Common myeloid progenitor, CD34-positive (primary cell): Measurements from ENCODE around the gene DEFB113.

Experiments
- CTCF ChIA-PET: fragments of 350-600 bp; sonication (Branson Sonifier 250); formaldehyde crosslinking; loops from one replicate; lab custom pipeline; 2021; ENCODE audit warnings: antibody characterized with exemption; lab: Charles Lee
- POLR2A ChIA-PET: fragments of 350-600 bp; sonication (Branson Sonifier 250); formaldehyde crosslinking; loops from one replicate; lab custom pipeline; 2021; ENCODE audit warnings: antibody characterized with exemption; lab: Charles Lee
- DNase-seq, 3 donors: peaks; one replicate each; pipeline versions ENCODE4 v3.0.0 to v3.0.0-alpha.2; 2013
- H3K27ac ChIP-seq, 2 experiments: 1 replicate in 1 of 2; 2 replicates in 1 of 2; pipeline ENCODE4 v1.7.0; 2013; ENCODE audit warnings: inconsistent platforms in 2 of 2, low read length in 2 of 2, mild to moderate bottlenecking in 2 of 2, low read depth in 1 of 2, moderate library complexity in 1 of 2; ENCODE audit not compliant: severe bottlenecking in 2 of 2, insufficient read depth in 1 of 2, poor library complexity in 1 of 2
- H3K27me3 ChIP-seq, 5 experiments: replicated peaks in 2 of 5; 1 replicate in 3 of 5; 2 replicates in 2 of 5; pipeline versions ENCODE4 v1.6.1 to v1.7.0; 2013; ENCODE audit warnings: low read length in 4 of 5, mild to moderate bottlenecking in 2 of 5, moderate library complexity in 2 of 5, inconsistent platforms in 1 of 5; ENCODE audit not compliant: insufficient read depth in 5 of 5, control insufficient read depth in 4 of 5
- H3K36me3 ChIP-seq, 4 experiments: 1 replicate in 2 of 4; 2 replicates in 2 of 4; pipeline versions ENCODE4 v1.6.1 to v1.7.0; 2013; ENCODE audit warnings: low read length in 3 of 4, control low read depth in 1 of 4, mild to moderate bottlenecking in 1 of 4; ENCODE audit not compliant: control insufficient read depth in 4 of 4, insufficient read depth in 4 of 4
- H3K4me1 ChIP-seq, 4 experiments: 1 replicate in 3 of 4; 2 replicates in 1 of 4; pipeline versions ENCODE4 v1.6.1 to v1.7.1; 2013; ENCODE audit warnings: low read length in 3 of 4, mild to moderate bottlenecking in 3 of 4, control low read depth in 1 of 4, inconsistent platforms in 1 of 4, moderate library complexity in 1 of 4; ENCODE audit not compliant: control insufficient read depth in 4 of 4, insufficient read depth in 4 of 4; ENCODE audit errors: control extremely low read depth in 1 of 4
- H3K4me3 ChIP-seq, 7 experiments: 1 replicate in 4 of 7; 2 replicates in 3 of 7; pipeline versions ENCODE4 v1.5.1 to v1.7.0; 2013; ENCODE audit warnings: mild to moderate bottlenecking in 7 of 7, low read length in 6 of 7, moderate library complexity in 6 of 7, inconsistent platforms in 2 of 7, low read depth in 2 of 7, control low read depth in 1 of 7; ENCODE audit not compliant: insufficient read depth in 4 of 7, control insufficient read depth in 1 of 7; ENCODE audit errors: extremely low read depth in 1 of 7
- H3K9me3 ChIP-seq, 5 experiments: 1 replicate in 4 of 5; 2 replicates in 1 of 5; pipeline versions ENCODE4 v1.6.1 to v1.7.1; 2013; ENCODE audit warnings: low read length in 4 of 5, mild to moderate bottlenecking in 2 of 5, inconsistent platforms in 1 of 5, low read depth in 1 of 5, moderate library complexity in 1 of 5; ENCODE audit not compliant: control insufficient read depth in 4 of 5, insufficient read depth in 2 of 5; ENCODE audit errors: control extremely low read depth in 1 of 5
- WGBS: methylation state at CpG from one replicate; pipeline ENCODE4 v1.1.5; 2013; ENCODE audit not compliant: insufficient coverage; 5-methylcytosine and 5-hydroxymethylcytosine counted together

DEFB113 gene

GRCh38 chr6:49923826-49924225 lies 45.6 kb downstream of the DEFB113 start:
- ChIA-PET POLR2A (no interaction called here), CTCF (no interaction called here)
- DNase-seq: no peak
- no peaks in the 10 kb centered on the region for H3K36me3 ChIP-seq
- WGBS: no CpG with 5 or more reads among the region's 3 CpGs
- no peak overlapping the region for H3K27ac ChIP-seq
- H3K9me3 ChIP-seq: peaks cover 0 to 4% (median 0%) of the 10 kb centered on the region in 5 experiments
- H3K27me3 ChIP-seq: no peaks in the 10 kb centered on the region
- H3K4me1 ChIP-seq: no peaks in the 10 kb centered on the region
- no peak overlapping the region for H3K4me3 ChIP-seq

- DNase-seq: no peak
- no CpG with 5 or more reads among the region's 5 CpGs for WGBS
- H3K27me3 ChIP-seq: no peaks in the 10 kb centered on the region
- H3K4me3 ChIP-seq: no peak overlapping the region
- POLR2A ChIA-PET: no interaction called here
- peaks cover 0 to 1% (median 0%) of the 10 kb centered on the region in 5 experiments for H3K9me3 ChIP-seq
- CTCF ChIA-PET: no interaction called here
- no peak overlapping the region for H3K27ac ChIP-seq
- no peaks in the 10 kb centered on the region for H3K4me1 ChIP-seq
- no peaks in the 10 kb centered on the region for H3K36me3 ChIP-seq
Observed at GRCh38 chr6:49919935-49920644, 49.3 kb downstream of the DEFB113 start.

- POLR2A ChIA-PET: no interaction called here
- Histone ChIP-seq H3K36me3 (no peaks in the 10 kb centered on the region), H3K4me3 (no peak overlapping the region), H3K9me3 (peaks cover 0 to 1% (median 0%) of the 10 kb centered on the region in 5 experiments), H3K27me3 (no peaks in the 10 kb centered on the region), H3K27ac (no peak overlapping the region), H3K4me1 (no peaks in the 10 kb centered on the region)
- WGBS: 78% methylated on average over 3 of the region's 4 CpGs
- no peak for DNase-seq
- CTCF ChIA-PET: no interaction called here
Observed at GRCh38 chr6:49919261-49919660, 50.2 kb downstream of the DEFB113 start.

- POLR2A ChIA-PET: no interaction called here
- WGBS: 100% methylated on average over 1 of the region's 2 CpGs
- CTCF ChIA-PET: no interaction called here
Observed at GRCh38 chr6:49918787-49919186, 50.6 kb downstream of the DEFB113 start.

More at GRCh38 chr6:49918787-49919186, 50.6 kb downstream of the DEFB113 start:
- Histone ChIP-seq H3K4me3 (no peak overlapping the region), H3K36me3 (no peaks in the 10 kb centered on the region), H3K9me3 (peaks cover 0 to 1% (median 0%) of the 10 kb centered on the region in 5 experiments), H3K27ac (no peak overlapping the region), H3K27me3 (no peaks in the 10 kb centered on the region), H3K4me1 (no peaks in the 10 kb centered on the region)
- no peak for DNase-seq
